ENCODE data around the gene AUNIP. TPM values are rescaled to one million over a fixed set of nuclear protein-coding genes. Genes with fewer than 3 reads are reported as not detected.

Gene AUNIP
- total RNA-seq, 3 donors from 2014 or later (not counting 1 experiment from before 2014, with no cell fraction given): 0.16 to 0.50 (median 0.20) TPM

GRCh38 chr1:25888426-25888987 lies 29.2 kb upstream of the AUNIP start:
- no peak for ATAC-seq

GRCh38 chr1:25885602-25886001 lies 26.3 kb upstream of the AUNIP start:
- Histone ChIP-seq H3K27ac (ENCODE audit: low read length) (no peak overlapping the region), H3K36me3 (ENCODE audit: control insufficient read depth, insufficient read depth, low read length) (no peaks in the 10 kb centered on the region), H3K9me3 (ENCODE audit: control insufficient read depth, insufficient read depth, low read length) (no peaks in the 10 kb centered on the region), H3K27me3 (ENCODE audit: control insufficient read depth, insufficient read depth, low read length) (no peaks in the 10 kb centered on the region), H3K4me3 (ENCODE audit: low read length) (no peak overlapping the region), H3K4me1 (ENCODE audit: control insufficient read depth, insufficient read depth, low read length) (no peaks in the 10 kb centered on the region)
- Mint-ChIP-seq H3K27ac (no peak overlapping the region), H3K4me3 (no peak overlapping the region), H3K36me3 (no peaks in the 10 kb centered on the region), H3K4me1 (no peaks in the 10 kb centered on the region), H3K9me3 (no peaks in the 10 kb centered on the region), H3K27me3 (ENCODE audit: low read depth in 2 of 2) (no peaks in the 10 kb centered on the region)
- DNase-seq: no peak
- WGBS (ENCODE audit: insufficient coverage): 87% methylated on average over 1 of the region's 1 CpG
- ATAC-seq: no peak
- TF ChIP-seq CTCF (IDR thresholded peaks at IDR 0.05): no peak
- intact Hi-C loops (cut with micrococcal nuclease): no loop called here

More at GRCh38 chr1:25888426-25888987, 29.2 kb upstream of the AUNIP start:
- H3K27ac Mint-ChIP-seq: no peak overlapping the region
- H3K27me3 Mint-ChIP-seq (ENCODE audit: low read depth in 2 of 2): no peaks in the 10 kb centered on the region
- intact Hi-C loops (cut with micrococcal nuclease): no loop called here
- 81% methylated on average over 7 of the region's 7 CpGs for WGBS (ENCODE audit: insufficient coverage)
- no peak overlapping the region for H3K27ac ChIP-seq (ENCODE audit: low read length)
- no peaks in the 10 kb centered on the region for H3K9me3 Mint-ChIP-seq
- no peaks in the 10 kb centered on the region for H3K27me3 ChIP-seq (ENCODE audit: control insufficient read depth, insufficient read depth, low read length)
- H3K9me3 ChIP-seq (ENCODE audit: control insufficient read depth, insufficient read depth, low read length): no peaks in the 10 kb centered on the region
- no peaks in the 10 kb centered on the region for H3K4me1 ChIP-seq (ENCODE audit: control insufficient read depth, insufficient read depth, low read length)
- H3K36me3 Mint-ChIP-seq: no peaks in the 10 kb centered on the region
- H3K4me3 ChIP-seq (ENCODE audit: low read length): no peak overlapping the region
- H3K4me3 Mint-ChIP-seq: no peak overlapping the region
- no peak for DNase-seq
- H3K36me3 ChIP-seq (ENCODE audit: control insufficient read depth, insufficient read depth, low read length): no peaks in the 10 kb centered on the region
- no peak for TF ChIP-seq CTCF (IDR thresholded peaks at IDR 0.05)
- H3K4me1 Mint-ChIP-seq: no peaks in the 10 kb centered on the region

- H3K4me1 Mint-ChIP-seq: peaks cover 0 to 5% of the 10 kb centered on the region in 2 donors
- TF ChIP-seq CTCF (IDR thresholded peaks at IDR 0.05): no peak
- H3K36me3 ChIP-seq (ENCODE audit: control insufficient read depth, insufficient read depth, low read length): no peaks in the 10 kb centered on the region
- no peaks in the 10 kb centered on the region for H3K36me3 Mint-ChIP-seq
- H3K27me3 ChIP-seq (ENCODE audit: control insufficient read depth, insufficient read depth, low read length): no peaks in the 10 kb centered on the region
- 96% methylated on average over 11 of the region's 11 CpGs for WGBS (ENCODE audit: insufficient coverage)
- intact Hi-C loops (cut with micrococcal nuclease): no loop called here
- H3K27me3 Mint-ChIP-seq (ENCODE audit: low read depth in 2 of 2): no peaks in the 10 kb centered on the region
- H3K4me3 Mint-ChIP-seq: no peak overlapping the region
- H3K27ac ChIP-seq (ENCODE audit: low read length): no peak overlapping the region
- no peaks in the 10 kb centered on the region for H3K9me3 Mint-ChIP-seq
- ATAC-seq (no peak), DNase-seq (no peak)
- H3K9me3 ChIP-seq (ENCODE audit: control insufficient read depth, insufficient read depth, low read length): no peaks in the 10 kb centered on the region
- H3K4me3 ChIP-seq (ENCODE audit: low read length): no peak overlapping the region
- H3K27ac Mint-ChIP-seq: no peak overlapping the region
- peaks cover under 1% of the 10 kb centered on the region for H3K4me1 ChIP-seq (ENCODE audit: control insufficient read depth, insufficient read depth, low read length)
Observed at GRCh38 chr1:25881266-25881665, 22.0 kb upstream of the AUNIP start.

GRCh38 chr1:25880518-25880917 lies 21.3 kb upstream of the AUNIP start:
- no peaks in the 10 kb centered on the region for H3K27me3 ChIP-seq (ENCODE audit: control insufficient read depth, insufficient read depth, low read length)
- Mint-ChIP-seq H3K4me3 (no peak overlapping the region), H3K9me3 (no peaks in the 10 kb centered on the region), H3K27ac (peak overlapping the region in 1 of 2 donors; percentile 29), H3K36me3 (no peaks in the 10 kb centered on the region), H3K27me3 (ENCODE audit: low read depth in 2 of 2) (no peaks in the 10 kb centered on the region), H3K4me1 (peaks cover 0 to 10% of the 10 kb centered on the region in 2 donors)
- WGBS (ENCODE audit: insufficient coverage): 95% methylated on average over 5 of the region's 5 CpGs
- DNase-seq: no peak
- TF ChIP-seq CTCF (IDR thresholded peaks at IDR 0.05): no peak
- no peak for ATAC-seq
- intact Hi-C loops (cut with micrococcal nuclease): no loop called here
- no peak overlapping the region for H3K4me3 ChIP-seq (ENCODE audit: low read length)
- no peak overlapping the region for H3K27ac ChIP-seq (ENCODE audit: low read length)
- H3K4me1 ChIP-seq (ENCODE audit: control insufficient read depth, insufficient read depth, low read length): peaks cover 8% of the 10 kb centered on the region
- H3K9me3 ChIP-seq (ENCODE audit: control insufficient read depth, insufficient read depth, low read length): no peaks in the 10 kb centered on the region
- no peaks in the 10 kb centered on the region for H3K36me3 ChIP-seq (ENCODE audit: control insufficient read depth, insufficient read depth, low read length)

All from natural killer cell (primary cell).